Liver (tissue), 9 donors: Measurements from ENCODE around the gene PALLD. TPM values are rescaled to one million over a fixed set of nuclear protein-coding genes. Genes with fewer than 3 reads are reported as not detected.
"Not testable (repeated sequence)": the region's sequence is repeated elsewhere in the genome, so short reads cannot be mapped to it uniquely, and the experiment has no call there.

ENCODE experiments used
- DNase-seq: peaks from one replicate; pipeline ENCODE4 v3.0.0-alpha.2; 2017; ENCODE audit warnings: low spot score
- H3K27ac ChIP-seq, 2 donors: one replicate each; pipeline ENCODE4 v1.7.0; 2013; ENCODE audit warnings: inconsistent platforms in 2 of 2, low read length in 2 of 2, control low read depth in 1 of 2, low read depth in 1 of 2, mild to moderate bottlenecking in 1 of 2
- H3K27me3 ChIP-seq, 4 donors: one replicate each; pipeline versions ENCODE4 v1.6.1 to v1.7.0; 2013; ENCODE audit warnings: low read length in 3 of 4, inconsistent platforms in 1 of 4, mild to moderate bottlenecking in 1 of 4, moderate library complexity in 1 of 4; ENCODE audit not compliant: control insufficient read depth in 4 of 4, insufficient read depth in 4 of 4
- H3K36me3 ChIP-seq, 4 donors: one replicate each; pipeline versions ENCODE4 v1.6.1 to v1.7.0; 2013; ENCODE audit warnings: low read length in 3 of 4, mild to moderate bottlenecking in 3 of 4, low read depth in 1 of 4, moderate library complexity in 1 of 4; ENCODE audit not compliant: control insufficient read depth in 4 of 4, insufficient read depth in 3 of 4
- H3K4me1 ChIP-seq, 4 donors: one replicate each; pipeline versions ENCODE4 v1.6.1 to v1.7.0; 2013; ENCODE audit warnings: low read length in 3 of 4, mild to moderate bottlenecking in 3 of 4, moderate library complexity in 1 of 4; ENCODE audit not compliant: control insufficient read depth in 4 of 4, insufficient read depth in 4 of 4
- H3K4me3 ChIP-seq, 3 donors: one replicate each; pipeline versions ENCODE4 v1.6.1 to v1.7.0; 2013; ENCODE audit warnings: low read length in 3 of 3, control low read depth in 1 of 3, low read depth in 1 of 3, mild to moderate bottlenecking in 1 of 3
- H3K9ac ChIP-seq, 2 donors: one replicate each; pipeline ENCODE4 v1.7.0; 2013; ENCODE audit warnings: low read length in 2 of 2, mild to moderate bottlenecking in 2 of 2, moderate library complexity in 2 of 2, control low read depth in 1 of 2, low read depth in 1 of 2
- H3K9me3 ChIP-seq, 4 donors: one replicate each; pipeline versions ENCODE4 v1.6.1 to v1.7.0; 2013; ENCODE audit warnings: low read length in 3 of 4; ENCODE audit not compliant: control insufficient read depth in 4 of 4
- CTCF ChIP-seq: fragments of 150-350 bp; IDR thresholded peaks from 2 replicates; pipeline ENCODE4 v1.5.1; 2017; ENCODE audit warnings: improper control_type of control experiment, low read depth, low read length; ENCODE audit not compliant: missing input control
- EGR1 ChIP-seq, 2 donors: IDR thresholded peaks; 2 replicates each; pipeline ENCODE4 v1.6.1; 2016 to 2018; ENCODE audit warnings: antibody characterized with exemption in 2 of 2, low read depth in 2 of 2
- FOXA1 ChIP-seq: IDR thresholded peaks from 2 replicates; pipeline ENCODE4 v1.6.1; 2016; ENCODE audit warnings: antibody characterized with exemption
- FOXA2 ChIP-seq: IDR thresholded peaks from 2 replicates; pipeline ENCODE4 v1.6.1; 2016; ENCODE audit warnings: antibody characterized with exemption
- GABPA ChIP-seq, 2 donors: IDR thresholded peaks in 1 of 2; conservative IDR thresholded peaks in 1 of 2; 2 replicates each; pipeline ENCODE4 v1.6.1; 2016; ENCODE audit warnings: antibody characterized with exemption in 2 of 2, mild to moderate bottlenecking in 1 of 2, moderate library complexity in 1 of 2
- HNF4A ChIP-seq, 2 donors: conservative IDR thresholded peaks; 2 replicates each; pipeline ENCODE4 v1.6.1; 2016; ENCODE audit warnings: antibody characterized with exemption in 2 of 2, mild to moderate bottlenecking in 2 of 2
- HNF4G ChIP-seq: IDR thresholded peaks from 2 replicates; pipeline ENCODE4 v1.6.1; 2016; ENCODE audit warnings: antibody characterized with exemption
- JUND ChIP-seq, 2 donors: IDR thresholded peaks; 2 replicates each; pipeline ENCODE4 v1.6.1; 2016; ENCODE audit warnings: antibody characterized with exemption in 2 of 2
- MAX ChIP-seq: IDR thresholded peaks from 2 replicates; pipeline ENCODE4 v1.6.1; 2016; ENCODE audit warnings: antibody characterized with exemption
- NR2F2 ChIP-seq: IDR thresholded peaks from 2 replicates; pipeline ENCODE4 v1.6.1; 2016; ENCODE audit warnings: antibody characterized with exemption
- REST ChIP-seq: IDR thresholded peaks from 2 replicates; pipeline ENCODE4 v1.6.1; 2016; ENCODE audit warnings: antibody characterized with exemption, mild to moderate bottlenecking
- RXRA ChIP-seq, 2 donors: IDR thresholded peaks; 2 replicates each; pipeline ENCODE4 v1.6.1; 2017 to 2018; ENCODE audit warnings: antibody characterized with exemption in 2 of 2, mild to moderate bottlenecking in 1 of 2
- SP1 ChIP-seq: IDR thresholded peaks from 2 replicates; pipeline ENCODE4 v1.6.1; 2018; ENCODE audit warnings: antibody characterized with exemption, mild to moderate bottlenecking
- TAF1 ChIP-seq: conservative IDR thresholded peaks from 2 replicates; pipeline ENCODE4 v1.6.1; 2016; ENCODE audit warnings: antibody characterized with exemption, mild to moderate bottlenecking
- YY1 ChIP-seq: IDR thresholded peaks from 2 replicates; pipeline ENCODE4 v1.6.1; 2016; ENCODE audit warnings: antibody characterized with exemption, mild to moderate bottlenecking
- WGBS: extraction: QIAGEN DNeasy Blood & Tissue Kit; methylation state at CpG from one replicate; pipeline ENCODE4 v1.1.7; 2013; 5-methylcytosine and 5-hydroxymethylcytosine counted together
- polyA plus RNA-seq, 2 donors: library from polyadenylated mRNA; stranded (reverse) in 1 of 2; unstranded in 1 of 2; fragments of 200-250 nt in 1 of 2; fragments of >200 nt in 1 of 2; fragmentation: Nextera tagmentation in 1 of 2; extraction: Ambion mirVana in 1 of 2; gene quantifications; one replicate each; pipeline versions ENCODE4 v1.2.1 to v1.2.3, GENCODE V29; 2013 to 2015
- total RNA-seq, 2 donors: library from RNA; depleted of rRNA; stranded (reverse); fragments of >200 nt; gene quantifications; one replicate each; pipeline ENCODE4 v1.2.3, GENCODE V29; 2014
- TF ChIP-seq, protein P1 (sequence below): IDR thresholded peaks from 2 replicates; pipeline ENCODE4 v1.6.1; 2016; ENCODE audit warnings: antibody characterized with exemption
- TF ChIP-seq, protein P2 (sequence below): IDR thresholded peaks from 2 replicates; pipeline ENCODE4 v1.6.1; 2016; ENCODE audit warnings: antibody characterized with exemption
- donor health status: healthy.
- donor health status: healthy.
- donor health status: healthy.
- donor health status: healthy.
- donor health status: healthy.

PALLD gene
- 10 to 100 TPM; 12.0 to 26.3 TPM for total RNA-seq
- polyA plus RNA-seq: 10 to 100 TPM in 1 of 2 donors, 1 to 10 TPM in 1; 9.0 to 17.4 TPM

GRCh38 chr4:168496834-168497233 lies at the start of gene PALLD:
TSS of gene PALLD (plus strand) at chr4:168497052.
- Histone ChIP-seq H3K4me3 (no peak within 1 kb of the TSS), H3K4me1 (peaks cover 0 to 7% (median 4%) of the 10 kb centered on the region in 4 donors), H3K36me3 (no peaks in the 10 kb centered on the region), H3K27me3 (no peaks in the 10 kb centered on the region), H3K27ac (no peak within 1 kb of the TSS), H3K9ac (no peak within 1 kb of the TSS), H3K9me3 (no peaks in the 10 kb centered on the region)
- TF ChIP-seq SP1 (no peak), HNF4A (conservative IDR thresholded peaks at IDR 0.05) (no peak), JUND (IDR thresholded peaks at IDR 0.05) (no peak), HNF4G (no peak), EGR1 (IDR thresholded peaks at IDR 0.05; ENCODE audit: low read depth in 2 of 2) (no peak), YY1 (no peak), RXRA (IDR thresholded peaks at IDR 0.05) (no peak), TAF1 (no peak), FOXA2 (no peak), NR2F2 (no peak)
- TF ChIP-seq, protein P1, sequence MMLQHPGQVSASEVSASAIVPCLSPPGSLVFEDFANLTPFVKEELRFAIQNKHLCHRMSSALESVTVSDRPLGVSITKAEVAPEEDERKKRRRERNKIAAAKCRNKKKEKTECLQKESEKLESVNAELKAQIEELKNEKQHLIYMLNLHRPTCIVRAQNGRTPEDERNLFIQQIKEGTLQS: no peak
- no peak for DNase-seq
- 73% methylated on average over 5 of the region's 5 CpGs for WGBS

GRCh38 chr4:168449063-168449462 lies 47.8 kb upstream of the PALLD start:
- H3K27me3 ChIP-seq, H3K9me3 ChIP-seq, H3K36me3 ChIP-seq, H3K27ac ChIP-seq, H3K9ac ChIP-seq, H3K4me3 ChIP-seq, DNase-seq, H3K4me1 ChIP-seq: not testable (repeated sequence)
- WGBS: over 99% methylated on average over 3 of the region's 3 CpGs

DNA sequence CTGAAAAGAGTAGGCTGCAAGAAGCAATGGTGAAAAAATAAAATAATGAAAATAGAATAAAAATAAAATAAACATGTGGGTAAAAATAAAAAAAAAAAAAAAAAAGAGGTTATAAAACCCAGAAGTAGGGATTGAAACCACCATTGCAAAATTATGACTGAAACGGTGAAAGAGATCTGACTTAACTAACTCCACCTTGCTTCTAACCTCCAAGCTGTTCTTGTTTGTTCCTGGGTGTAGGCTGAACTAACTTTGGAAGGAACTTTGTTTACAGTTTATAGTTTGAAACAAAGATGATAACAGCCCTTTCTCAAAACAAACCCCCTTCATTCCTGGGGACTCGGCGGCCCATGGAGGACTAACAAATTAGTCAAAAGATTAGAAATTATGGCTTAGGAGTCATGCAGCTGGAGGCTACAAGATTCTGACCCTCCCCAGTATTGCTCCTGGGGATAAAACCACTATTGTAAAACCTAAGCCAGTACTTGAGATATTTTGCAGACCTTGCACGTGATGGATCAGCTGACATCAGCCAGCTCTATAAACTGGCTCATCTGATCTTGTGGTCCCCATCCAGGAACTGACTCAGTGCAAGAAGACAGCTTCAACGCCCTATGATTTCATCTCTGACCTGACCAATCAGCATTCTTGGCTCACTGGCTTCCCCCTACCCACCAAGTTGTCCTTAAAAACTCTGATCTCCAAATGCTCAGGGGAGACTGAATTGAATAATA lies 47.0 kb upstream of the PALLD start:
- Histone ChIP-seq H3K36me3 (peaks cover 2 to 10% (median 6%) of the 10 kb centered on the region in 4 donors), H3K9me3 (no peaks in the 10 kb centered on the region), H3K27ac (no peak overlapping the region), H3K27me3 (no peaks in the 10 kb centered on the region), H3K9ac (no peak overlapping the region), H3K4me1 (no peaks in the 10 kb centered on the region), H3K4me3 (no peak overlapping the region)
- 87% methylated on average over 5 of the region's 5 CpGs for WGBS
- TF ChIP-seq FOXA2 (no peak), SP1 (no peak), TAF1 (no peak), HNF4G (no peak), YY1 (no peak), CTCF (no peak), HNF4A (conservative IDR thresholded peaks at IDR 0.05) (no peak), REST (no peak), NR2F2 (no peak), GABPA (IDR thresholded peaks at IDR 0.05 in 1 of 2, conservative IDR thresholded peaks at IDR 0.05 in 1 of 2) (no peak), RXRA (IDR thresholded peaks at IDR 0.05) (no peak), EGR1 (IDR thresholded peaks at IDR 0.05; ENCODE audit: low read depth in 2 of 2) (no peak), FOXA1 (no peak), MAX (no peak)
- TF ChIP-seq, protein P2, sequence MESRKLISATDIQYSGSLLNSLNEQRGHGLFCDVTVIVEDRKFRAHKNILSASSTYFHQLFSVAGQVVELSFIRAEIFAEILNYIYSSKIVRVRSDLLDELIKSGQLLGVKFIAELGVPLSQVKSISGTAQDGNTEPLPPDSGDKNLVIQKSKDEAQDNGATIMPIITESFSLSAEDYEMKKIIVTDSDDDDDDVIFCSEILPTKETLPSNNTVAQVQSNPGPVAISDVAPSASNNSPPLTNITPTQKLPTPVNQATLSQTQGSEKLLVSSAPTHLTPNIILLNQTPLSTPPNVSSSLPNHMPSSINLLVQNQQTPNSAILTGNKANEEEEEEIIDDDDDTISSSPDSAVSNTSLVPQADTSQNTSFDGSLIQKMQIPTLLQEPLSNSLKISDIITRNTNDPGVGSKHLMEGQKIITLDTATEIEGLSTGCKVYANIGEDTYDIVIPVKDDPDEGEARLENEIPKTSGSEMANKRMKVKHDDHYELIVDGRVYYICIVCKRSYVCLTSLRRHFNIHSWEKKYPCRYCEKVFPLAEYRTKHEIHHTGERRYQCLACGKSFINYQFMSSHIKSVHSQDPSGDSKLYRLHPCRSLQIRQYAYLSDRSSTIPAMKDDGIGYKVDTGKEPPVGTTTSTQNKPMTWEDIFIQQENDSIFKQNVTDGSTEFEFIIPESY: no peak
- TF ChIP-seq, protein P1: no peak
- no peak for DNase-seq
